Fibroblast of mammary gland (primary cell): ENCODE measurements around the gene RNF13.

Experiments
- DNase-seq: peaks from one replicate; pipeline ENCODE4 v3.0.0-alpha.2; 2010; ENCODE audit warnings: low read depth
- H3K4me3 ChIP-seq: 2 replicates; pipeline ENCODE4 v1.5.1; 2011; ENCODE audit warnings: low read depth, mild to moderate bottlenecking, low read length, moderate library complexity; ENCODE audit not compliant: control insufficient read depth
- CTCF ChIP-seq: conservative IDR thresholded peaks from 2 replicates; pipeline ENCODE4 v1.5.1; 2011; ENCODE audit warnings: low read depth, low read length, inconsistent platforms; ENCODE audit not compliant: control insufficient read depth, insufficient read depth

The RNF13 gene

GRCh38 chr3:149770246-149770645 is 42.8 kb upstream of the RNF13 start:
- no peak for DNase-seq
- no peak overlapping the region for H3K4me3 ChIP-seq
- TF ChIP-seq CTCF: no peak

- H3K4me3 ChIP-seq: no peak overlapping the region
- DNase-seq: peak; percentile 38
- peak; percentile 87 for TF ChIP-seq CTCF
These were observed 41.3 kb upstream of the RNF13 start for GRCh38 chr3:149771652-149772271.

- DNase-seq: no peak
- H3K4me3 ChIP-seq: no peak overlapping the region
- no peak for TF ChIP-seq CTCF
These were observed 40.2 kb upstream of the RNF13 start for GRCh38 chr3:149772861-149773260.

GRCh38 chr3:149776170-149776569 is 36.8 kb upstream of the RNF13 start:
- H3K4me3 ChIP-seq: no peak overlapping the region
- DNase-seq: no peak
- no peak for TF ChIP-seq CTCF

- no peak for TF ChIP-seq CTCF
- no peak for DNase-seq
- H3K4me3 ChIP-seq: no peak overlapping the region
These were observed 35.4 kb upstream of the RNF13 start for GRCh38 chr3:149777414-149778214.

GRCh38 chr3:149781211-149781610 is 31.8 kb upstream of the RNF13 start:
- no peak for TF ChIP-seq CTCF
- H3K4me3 ChIP-seq: no peak overlapping the region
- no peak for DNase-seq

GRCh38 chr3:149781741-149782140 is 31.3 kb upstream of the RNF13 start:
- DNase-seq: no peak
- no peak for TF ChIP-seq CTCF
- H3K4me3 ChIP-seq: no peak overlapping the region
